Stomach (tissue), 4 donors: ENCODE measurements around the gene CLEC16A.

Experiments used
- CTCF ChIP-seq, 7 experiments: fragments of 450-650 bp in 4 of 7; fragments of 200-600 bp in 3 of 7; sonication (generic) in 3 of 7; IDR thresholded peaks; one replicate each; pipeline ENCODE4 v1.5.1; 2016 to 2019; ENCODE audit warnings: antibody characterized with exemption in 7 of 7, control low read depth in 2 of 7, mild to moderate bottlenecking in 1 of 7
- POLR2AphosphoS5 ChIP-seq, 3 donors: sonication (generic); formaldehyde crosslinking; IDR thresholded peaks; one replicate each; pipeline ENCODE4 v1.6.1; 2016; ENCODE audit warnings: antibody characterized with exemption in 3 of 3

- TF ChIP-seq CTCF (IDR thresholded peaks at IDR 0.05) (no peak), POLR2AphosphoS5 (IDR thresholded peaks at IDR 0.05) (no peak)
Observed at GRCh38 chr16:11165349-11165748, 221.0 kb downstream of the CLEC16A start.
